Activated naive CD8-positive, alpha-beta T cell treated with anti-CD3 and anti-CD28 coated beads, Interleukin-2, amount 10 ng/mL, durations not matched to agents 7 days and 5 days (primary cell): ENCODE data around the gene SCG5. TPM values are rescaled to one million over a fixed set of nuclear protein-coding genes. Genes with fewer than 3 reads are reported as not detected.

Source experiments
- ATAC-seq: fragments of 150-1000 bp; cut with Tn5 transposase; one replicate; pipeline ENCODE4 v1.10.0; 2021; ENCODE audit warnings: low read depth, moderate library complexity
- POLR2A ChIA-PET: fragments of 350-600 bp; sonication (Branson Sonifier 250); formaldehyde crosslinking; loops from one replicate; lab custom pipeline; 2021; ENCODE audit warnings: antibody characterized with exemption; lab: Charles Lee
- DNase-seq: peaks from one replicate; pipeline ENCODE4 v3.0.0; 2021
- H3K27ac Mint-ChIP-seq: one replicate; pipeline ENCODE4 v1.8.0; 2022; ENCODE audit warnings: mild to moderate bottlenecking, mixed read lengths
- H3K27me3 Mint-ChIP-seq: one replicate; pipeline ENCODE4 v1.8.0; 2022; ENCODE audit warnings: mild to moderate bottlenecking, moderate library complexity, mixed read lengths
- H3K36me3 Mint-ChIP-seq: one replicate; pipeline ENCODE4 v1.8.0; 2021; ENCODE audit warnings: mild to moderate bottlenecking, mixed read lengths
- H3K4me1 Mint-ChIP-seq: one replicate; pipeline ENCODE4 v1.8.0; 2021; ENCODE audit warnings: mixed read lengths
- H3K4me3 Mint-ChIP-seq: one replicate; pipeline ENCODE4 v1.8.0; 2022; ENCODE audit warnings: mild to moderate bottlenecking, moderate library complexity, mixed read lengths
- H3K9me3 Mint-ChIP-seq: one replicate; pipeline ENCODE4 v1.8.0; 2021; ENCODE audit warnings: mixed read lengths
- total RNA-seq, 2 experiments: library from RNA; stranded (reverse); gene quantifications; one replicate each; pipeline ENCODE4 v1.2.3, GENCODE V29; 2021

Gene SCG5
- total RNA-seq, 2 experiments from 2014 or later = 2.7 to 2.8 TPM

GRCh38 chr15:32646291-32646690 lies 4.8 kb downstream of the SCG5 start:
- H3K4me1 Mint-ChIP-seq = peaks cover 2% of the 10 kb centered on the region
- POLR2A ChIA-PET = interaction anchor here (0.9 to 1.6 kb wide), 2 partner anchors 10 to 19 kb away, joined by 3 to 4 read pairs; no protein-coding TSS in a partner anchor
- no peaks in the 10 kb centered on the region for H3K9me3 Mint-ChIP-seq
- H3K27ac Mint-ChIP-seq = no peak overlapping the region
- no peak for DNase-seq
- no peak overlapping the region for H3K4me3 Mint-ChIP-seq
- H3K27me3 Mint-ChIP-seq = no peaks in the 10 kb centered on the region
- no peak for ATAC-seq
- peaks cover 25% of the 10 kb centered on the region for H3K36me3 Mint-ChIP-seq

- no peaks in the 10 kb centered on the region for H3K9me3 Mint-ChIP-seq
Measured at GRCh38 chr15:32649342-32649741, 7.8 kb downstream of the SCG5 start.

GRCh38 chr15:32651229-32651837 lies 9.8 kb downstream of the SCG5 start:
- Mint-ChIP-seq H3K4me3 (no peak overlapping the region), H3K4me1 (peaks cover 10% of the 10 kb centered on the region), H3K36me3 (peaks cover 46% of the 10 kb centered on the region), H3K9me3 (no peaks in the 10 kb centered on the region), H3K27ac (no peak overlapping the region), H3K27me3 (no peaks in the 10 kb centered on the region)
- POLR2A ChIA-PET = no interaction called here
- ATAC-seq (peak; percentile 70), DNase-seq (peak; percentile 42)

More at GRCh38 chr15:32649342-32649741, 7.8 kb downstream of the SCG5 start:
- H3K4me1 Mint-ChIP-seq = peaks cover 7% of the 10 kb centered on the region
- POLR2A ChIA-PET = no interaction called here
- peaks cover 41% of the 10 kb centered on the region for H3K36me3 Mint-ChIP-seq
- no peak for ATAC-seq
- DNase-seq = no peak
- H3K4me3 Mint-ChIP-seq = no peak overlapping the region
- no peak overlapping the region for H3K27ac Mint-ChIP-seq
- H3K27me3 Mint-ChIP-seq = no peaks in the 10 kb centered on the region

GRCh38 chr15:32652178-32652577 lies 10.7 kb downstream of the SCG5 start:
- H3K27me3 Mint-ChIP-seq = no peaks in the 10 kb centered on the region
- peaks cover 46% of the 10 kb centered on the region for H3K36me3 Mint-ChIP-seq
- H3K27ac Mint-ChIP-seq = no peak overlapping the region
- POLR2A ChIA-PET = no interaction called here
- ATAC-seq = no peak
- no peak for DNase-seq
- no peak overlapping the region for H3K4me3 Mint-ChIP-seq
- no peaks in the 10 kb centered on the region for H3K9me3 Mint-ChIP-seq
- H3K4me1 Mint-ChIP-seq = peaks cover 15% of the 10 kb centered on the region

GRCh38 chr15:32656091-32656490 lies 14.6 kb downstream of the SCG5 start:
- H3K27me3 Mint-ChIP-seq = no peaks in the 10 kb centered on the region
- peaks cover 20% of the 10 kb centered on the region for H3K4me1 Mint-ChIP-seq
- H3K27ac Mint-ChIP-seq = no peak overlapping the region
- peaks cover 28% of the 10 kb centered on the region for H3K36me3 Mint-ChIP-seq
- POLR2A ChIA-PET = interaction anchor here (1.1 kb wide), 1 partner anchor 10 kb away, joined by 4 read pairs; no protein-coding TSS in a partner anchor
- H3K4me3 Mint-ChIP-seq = no peak overlapping the region
- no peaks in the 10 kb centered on the region for H3K9me3 Mint-ChIP-seq
- ATAC-seq = no peak
- DNase-seq = no peak

- peaks cover 17% of the 10 kb centered on the region for H3K4me1 Mint-ChIP-seq
- no peak overlapping the region for H3K27ac Mint-ChIP-seq
- no peak for ATAC-seq
- H3K36me3 Mint-ChIP-seq = peaks cover 27% of the 10 kb centered on the region
- DNase-seq = no peak
- no peaks in the 10 kb centered on the region for H3K9me3 Mint-ChIP-seq
- no peaks in the 10 kb centered on the region for H3K27me3 Mint-ChIP-seq
- POLR2A ChIA-PET = interaction anchor here (1.1 kb wide), 1 partner anchor 10 kb away, joined by 4 read pairs; no protein-coding TSS in a partner anchor
- H3K4me3 Mint-ChIP-seq = no peak overlapping the region
Measured at GRCh38 chr15:32656496-32656895, 15.0 kb downstream of the SCG5 start.

- Mint-ChIP-seq H3K36me3 (peaks cover 19% of the 10 kb centered on the region), H3K4me3 (no peak overlapping the region), H3K27me3 (no peaks in the 10 kb centered on the region), H3K4me1 (peaks cover 13% of the 10 kb centered on the region), H3K9me3 (no peaks in the 10 kb centered on the region), H3K27ac (peak overlapping the region; percentile 21)
- ATAC-seq (peak; percentile 30), DNase-seq (no peak)
- POLR2A ChIA-PET = no interaction called here
Measured at GRCh38 chr15:32657198-32657883, 15.8 kb downstream of the SCG5 start.

GRCh38 chr15:32657941-32658340 lies 16.4 kb downstream of the SCG5 start:
- H3K27ac Mint-ChIP-seq = no peak overlapping the region
- H3K9me3 Mint-ChIP-seq = no peaks in the 10 kb centered on the region
- POLR2A ChIA-PET = no interaction called here
- no peaks in the 10 kb centered on the region for H3K27me3 Mint-ChIP-seq
- no peak overlapping the region for H3K4me3 Mint-ChIP-seq
- ATAC-seq (no peak), DNase-seq (no peak)
- H3K36me3 Mint-ChIP-seq = peaks cover 19% of the 10 kb centered on the region
- peaks cover 13% of the 10 kb centered on the region for H3K4me1 Mint-ChIP-seq

GRCh38 chr15:32659340-32660155 lies 18.0 kb downstream of the SCG5 start:
- POLR2A ChIA-PET = no interaction called here
- Mint-ChIP-seq H3K9me3 (no peaks in the 10 kb centered on the region), H3K4me3 (no peak overlapping the region), H3K36me3 (peaks cover 7% of the 10 kb centered on the region), H3K27me3 (no peaks in the 10 kb centered on the region), H3K27ac (no peak overlapping the region), H3K4me1 (peaks cover 13% of the 10 kb centered on the region)
- ATAC-seq = no peak
- no peak for DNase-seq

- POLR2A ChIA-PET = interaction anchor here (1.3 kb wide), 1 partner anchor 9 kb away, joined by 3 read pairs; no protein-coding TSS in a partner anchor
- Mint-ChIP-seq H3K36me3 (peaks cover 6% of the 10 kb centered on the region), H3K27me3 (no peaks in the 10 kb centered on the region), H3K9me3 (no peaks in the 10 kb centered on the region), H3K4me1 (no peaks in the 10 kb centered on the region), H3K4me3 (no peak overlapping the region), H3K27ac (no peak overlapping the region)
- ATAC-seq = no peak
- no peak for DNase-seq
Measured at GRCh38 chr15:32663671-32664070, 22.2 kb downstream of the SCG5 start.

- Mint-ChIP-seq H3K4me3 (no peak overlapping the region), H3K27me3 (no peaks in the 10 kb centered on the region), H3K4me1 (no peaks in the 10 kb centered on the region), H3K27ac (no peak overlapping the region), H3K36me3 (peaks cover 7% of the 10 kb centered on the region), H3K9me3 (no peaks in the 10 kb centered on the region)
- POLR2A ChIA-PET = no interaction called here
- ATAC-seq (no peak), DNase-seq (no peak)
Measured at GRCh38 chr15:32664796-32665195, 23.3 kb downstream of the SCG5 start.

- no peak for ATAC-seq
- POLR2A ChIA-PET = no interaction called here
- Mint-ChIP-seq H3K4me3 (no peak overlapping the region), H3K9me3 (no peaks in the 10 kb centered on the region), H3K4me1 (no peaks in the 10 kb centered on the region), H3K36me3 (peaks cover 7% of the 10 kb centered on the region), H3K27ac (no peak overlapping the region), H3K27me3 (no peaks in the 10 kb centered on the region)
- no peak for DNase-seq
Measured at GRCh38 chr15:32667321-32667720, 25.8 kb downstream of the SCG5 start.

GRCh38 chr15:32668942-32669341 lies 27.4 kb downstream of the SCG5 start:
- Mint-ChIP-seq H3K9me3 (no peaks in the 10 kb centered on the region), H3K36me3 (peaks cover 5% of the 10 kb centered on the region), H3K4me3 (no peak overlapping the region), H3K4me1 (no peaks in the 10 kb centered on the region), H3K27me3 (no peaks in the 10 kb centered on the region), H3K27ac (no peak overlapping the region)
- DNase-seq (no peak), ATAC-seq (no peak)
- POLR2A ChIA-PET = no interaction called here
